NK-92 treated with Interleukin-12 subunit alpha and Interleukin-12 subunit beta, amount 100 ng/mL, for 24 hours (cell line): ENCODE measurements around the gene ZNF318.

Source experiments
- DNase-seq: peaks from one replicate; lab custom pipeline; 2025; lab: John Stamatoyannopoulos, UW

Gene ZNF318

GRCh38 chr6:43299338-43300293 lies 69.8 kb downstream of the ZNF318 start:
- DNase-seq, result no peak

- DNase-seq, result no peak
Observed at GRCh38 chr6:43298565-43299337, 70.7 kb downstream of the ZNF318 start.

GRCh38 chr6:43297644-43298564 lies 71.5 kb downstream of the ZNF318 start, which contains the start of gene SLC22A7:
Gene SLC22A7 (plus strand): TSS chr6:43298260. CDS start chr6:43298359, 99 bp downstream.
- no peak for DNase-seq

DNA sequence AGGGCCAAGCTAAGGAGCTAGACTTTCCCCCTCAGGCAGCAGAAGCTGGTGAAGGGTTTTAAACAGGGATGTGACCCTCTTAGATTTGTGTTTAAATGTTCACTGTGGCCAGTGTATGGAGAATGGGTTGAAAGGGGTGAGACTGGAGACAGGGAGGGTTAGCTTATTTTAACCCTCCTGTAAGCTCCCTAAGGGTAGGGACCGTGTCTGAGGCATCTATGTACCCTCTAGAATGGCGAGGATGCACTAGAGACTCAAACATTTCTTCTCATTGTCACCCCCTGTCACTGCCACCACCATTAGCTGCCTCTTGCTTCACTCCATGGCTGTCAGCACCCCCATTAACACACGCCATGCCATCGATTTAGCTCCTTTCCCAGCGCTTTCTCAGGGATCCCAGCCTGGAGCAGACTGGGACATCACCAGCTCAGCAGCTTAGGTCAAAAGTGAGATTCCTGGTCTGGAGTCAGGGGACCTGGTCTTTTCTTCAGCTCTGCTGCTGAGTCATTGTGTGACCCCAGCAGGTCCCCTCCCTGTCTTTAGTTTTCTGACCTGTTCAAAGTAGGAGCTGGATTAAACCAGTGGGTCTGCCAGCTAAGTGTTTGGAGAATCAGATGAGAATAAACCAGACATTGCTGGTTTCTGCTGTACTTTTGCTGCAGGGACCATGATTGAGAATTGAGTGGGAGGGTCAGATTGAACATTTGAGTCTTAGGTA lies 72.5 kb downstream of the ZNF318 start:
- no peak for DNase-seq

GRCh38 chr6:43295456-43295855 lies 74.0 kb downstream of the ZNF318 start:
- DNase-seq, result no peak

DNA sequence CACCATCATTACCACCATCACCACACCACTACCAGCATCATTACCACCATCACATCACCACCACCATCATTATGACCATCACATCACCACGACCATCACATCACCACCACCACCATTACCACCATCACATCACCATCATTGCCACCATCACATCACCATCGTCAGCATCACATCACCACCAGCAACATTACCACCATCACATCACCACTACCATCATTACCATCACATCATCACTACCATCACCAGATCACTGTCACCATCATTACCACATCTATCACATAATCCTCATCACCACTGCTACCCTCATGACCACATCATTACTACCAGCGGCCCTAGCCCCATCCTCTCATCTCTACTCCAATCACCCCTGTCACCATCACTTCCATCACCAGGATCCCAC lies 74.9 kb downstream of the ZNF318 start:
- no peak for DNase-seq

DNA sequence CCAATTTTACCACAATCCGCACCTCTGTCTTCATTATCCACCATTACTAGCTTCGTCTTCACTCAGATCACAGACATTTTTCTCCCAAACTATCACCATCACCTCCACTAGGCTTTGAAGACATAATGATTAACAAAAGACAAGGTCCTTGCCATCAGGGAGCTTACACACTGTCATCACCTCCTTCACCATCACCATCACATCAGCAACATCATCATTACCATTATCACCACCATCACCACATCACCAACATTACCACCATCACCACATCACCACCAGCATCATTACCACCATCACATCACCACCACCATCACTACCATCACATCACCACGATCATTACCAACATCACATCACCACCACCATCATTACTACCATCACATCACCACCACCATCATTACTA lies 75.7 kb downstream of the ZNF318 start:
- DNase-seq, result no peak

- no peak for DNase-seq
Observed at GRCh38 chr6:43292763-43293318, 76.6 kb downstream of the ZNF318 start.

DNA sequence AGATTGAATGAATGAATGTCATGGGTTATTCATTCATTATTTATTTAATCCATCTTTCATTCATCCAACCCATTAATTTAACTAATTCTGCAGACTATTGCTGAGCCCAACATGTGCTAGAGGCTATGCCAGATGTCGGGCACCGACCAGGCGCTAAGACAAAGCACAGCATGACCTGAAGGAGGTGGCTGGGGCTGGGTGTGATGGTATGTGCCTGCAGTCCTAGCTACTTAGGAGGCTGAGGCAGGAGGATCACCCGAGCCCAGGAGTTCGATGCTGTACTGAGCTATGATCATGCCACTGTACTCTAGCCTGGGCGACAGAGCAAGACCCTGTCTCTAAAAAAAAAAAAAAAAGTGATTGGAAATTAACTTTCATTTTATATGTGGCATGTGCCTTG lies 77.1 kb downstream of the ZNF318 start:
- no peak for DNase-seq

- no peak for DNase-seq
Observed at GRCh38 chr6:43291708-43292107, 77.7 kb downstream of the ZNF318 start.

DNA sequence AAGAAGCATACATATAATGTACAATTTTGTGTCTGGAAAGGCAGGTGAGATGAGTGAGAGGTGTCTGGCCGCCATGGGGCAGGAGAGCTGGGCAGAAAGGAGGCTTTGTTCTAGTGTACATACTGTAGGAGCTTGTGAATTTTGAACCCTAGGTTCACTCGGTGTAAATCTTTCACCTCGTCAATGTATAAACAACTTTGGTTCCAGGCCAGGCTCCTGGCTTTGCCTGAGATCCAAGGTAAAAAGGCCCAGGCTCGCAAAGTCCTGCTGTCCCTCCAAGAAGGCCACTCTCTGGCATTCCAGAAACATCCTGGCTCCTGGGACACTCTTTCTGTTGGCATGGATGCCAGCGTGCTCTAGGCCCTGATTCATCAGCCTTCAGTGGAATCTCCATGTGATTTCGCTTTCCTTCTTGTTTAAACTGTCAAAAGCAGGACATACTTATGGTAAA lies 78.5 kb downstream of the ZNF318 start:
- DNase-seq, result no peak

DNA sequence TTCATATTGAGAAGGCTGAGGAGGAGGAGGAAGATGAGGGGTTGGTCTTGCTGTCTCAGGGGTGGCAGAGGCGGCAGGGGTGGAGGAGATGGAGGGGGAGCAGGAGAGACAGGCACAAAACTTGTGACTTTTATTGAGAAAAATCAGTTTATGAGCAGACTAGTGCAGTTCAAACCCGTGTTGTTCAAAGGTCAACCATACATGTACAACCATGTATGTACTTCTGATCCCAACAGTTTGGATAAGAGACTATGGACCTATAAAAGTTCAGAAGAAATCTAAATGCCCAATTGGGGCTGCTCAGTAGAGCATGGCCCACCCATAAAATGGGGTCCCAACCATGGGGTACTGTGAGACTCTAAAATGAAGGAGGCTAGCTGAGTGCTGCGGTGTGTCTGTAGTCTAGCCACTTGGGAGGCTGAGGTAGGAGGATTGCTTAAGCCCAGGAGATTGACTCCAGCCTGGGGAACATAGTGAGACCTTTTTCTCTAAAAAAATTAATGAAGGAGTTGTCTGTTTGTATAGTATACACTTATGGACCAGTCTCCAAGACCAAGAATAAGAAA lies 79.0 kb downstream of the ZNF318 start:
- DNase-seq, result no peak

DNA sequence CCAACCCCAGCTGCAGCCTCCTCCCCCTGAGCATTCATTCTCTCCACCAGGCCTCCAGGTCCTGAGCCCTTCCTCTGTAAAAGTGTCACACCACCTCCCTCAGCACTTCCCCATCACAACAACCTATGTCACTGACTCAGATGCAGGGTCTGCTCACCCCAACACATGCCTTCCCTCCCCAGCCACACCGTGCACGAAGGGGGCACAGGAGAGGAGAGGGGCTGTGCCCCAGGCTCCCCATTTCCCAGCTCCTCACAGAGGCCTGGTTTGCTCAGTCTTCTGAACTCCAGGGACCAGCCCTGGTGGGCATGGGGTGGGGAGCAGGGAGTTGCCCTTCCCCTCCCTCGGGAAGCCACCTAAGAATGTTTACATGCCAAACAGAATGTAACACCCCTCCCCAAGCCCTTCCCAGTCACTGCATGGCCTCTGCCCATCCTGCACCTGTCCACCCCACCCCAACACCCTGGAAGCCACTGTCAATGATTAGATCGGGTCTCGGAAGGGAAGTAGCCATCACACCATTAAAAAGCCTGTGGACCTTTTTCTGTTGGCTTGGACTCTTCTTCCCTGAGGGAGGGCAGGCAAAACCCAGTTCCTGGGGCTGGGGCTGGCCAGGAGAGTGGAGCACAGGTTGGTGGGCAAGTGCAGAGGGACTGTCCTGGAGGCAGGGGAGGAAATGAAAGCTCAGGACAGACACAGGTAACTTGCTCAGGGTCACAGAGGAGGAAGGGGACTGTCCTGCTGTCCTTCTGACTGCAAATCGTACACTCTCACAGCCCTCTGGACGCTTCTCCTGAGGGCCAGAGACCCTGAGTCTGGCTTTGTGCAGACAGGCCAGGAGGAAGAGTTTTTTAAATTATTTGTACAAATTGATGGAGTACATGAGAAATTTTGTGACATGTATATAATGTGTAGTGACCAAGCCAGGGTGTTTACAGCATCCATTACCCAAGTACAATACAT lies 81.4 kb downstream of the ZNF318 start:
- DNase-seq, result no peak

GRCh38 chr6:43286980-43287716 lies 82.3 kb downstream of the ZNF318 start:
- DNase-seq, result no peak

- no peak for DNase-seq
Observed at GRCh38 chr6:43286456-43286979, 82.9 kb downstream of the ZNF318 start.
